Chondrocyte (in vitro differentiated cells): ENCODE measurements around the gene SEPTIN14. TPM values are rescaled to one million over a fixed set of nuclear protein-coding genes. Genes with fewer than 3 reads are reported as not detected.
"Not testable (repeated sequence)": the region's sequence is repeated elsewhere in the genome, so short reads cannot be mapped to it uniquely, and the experiment has no call there.

Source experiments
- DNase-seq: peaks from one replicate; pipeline ENCODE4 v3.0.0; 2021; ENCODE audit warnings: mixed read lengths, low spot score
- H3K27ac Mint-ChIP-seq: one replicate; pipeline ENCODE4 v1.8.0; 2021; ENCODE audit warnings: mild to moderate bottlenecking, moderate library complexity, mixed read lengths; ENCODE audit not compliant: unreplicated experiment
- H3K27me3 Mint-ChIP-seq: 2 replicates; pipeline ENCODE4 v1.8.0; 2021; ENCODE audit warnings: low read depth, mixed read lengths
- H3K36me3 Mint-ChIP-seq: 2 replicates; pipeline ENCODE4 v1.8.0; 2021; ENCODE audit warnings: low read depth, mixed read lengths
- H3K4me1 Mint-ChIP-seq: 2 replicates; pipeline ENCODE4 v1.8.0; 2021; ENCODE audit warnings: low read depth, mild to moderate bottlenecking, mixed read lengths
- H3K4me3 Mint-ChIP-seq: one replicate; pipeline ENCODE4 v1.8.0; 2021; ENCODE audit warnings: mild to moderate bottlenecking, moderate library complexity, mixed read lengths; ENCODE audit not compliant: unreplicated experiment
- H3K9me3 Mint-ChIP-seq: 2 replicates; pipeline ENCODE4 v1.8.0; 2021; ENCODE audit warnings: low read depth, mixed read lengths
- total RNA-seq: library from RNA; stranded (reverse); gene quantifications from 3 replicates; pipeline ENCODE4 v1.2.1, GENCODE V29; 2021
- TF ChIP-seq, protein P1 (sequence below): fragments of 200-600 bp; sonication (generic); IDR thresholded peaks from 2 replicates; pipeline ENCODE4 v1.5.0; 2021; ENCODE audit warnings: antibody characterized with exemption, mild to moderate bottlenecking, moderate library complexity

SEPTIN14 gene
- total RNA-seq, 1 donor from 2014 or later: not detected

DNA sequence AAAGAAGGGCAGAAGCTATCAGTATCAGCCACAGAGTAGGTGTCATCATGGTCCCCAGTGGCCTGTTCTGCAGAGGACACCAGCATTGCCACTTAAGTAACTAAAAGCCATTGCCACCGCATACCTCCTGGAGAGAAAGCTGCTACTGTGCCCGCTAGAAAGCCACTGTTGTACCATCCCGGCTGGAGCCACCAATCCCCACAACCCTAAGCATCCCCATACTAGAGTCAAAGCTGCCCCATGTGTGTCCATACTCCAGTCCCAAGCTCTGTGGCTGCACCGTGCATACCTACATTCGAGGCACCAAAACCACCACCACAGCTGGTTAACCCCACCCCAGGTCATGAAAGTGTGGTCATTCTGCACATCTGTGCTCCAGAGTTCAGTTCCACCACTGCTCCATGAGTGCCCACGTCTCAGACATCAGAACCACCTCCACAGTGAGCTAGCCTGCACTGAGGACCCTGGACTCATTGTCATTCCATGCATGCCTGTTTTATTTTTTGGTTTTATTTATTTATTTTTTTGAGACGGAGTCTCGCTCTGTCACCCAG lies 9.5 kb upstream of the SEPTIN14 start:
- Mint-ChIP-seq H3K4me3 (no peak overlapping the region), H3K9me3 (no peaks in the 10 kb centered on the region), H3K27ac (no peak overlapping the region), H3K4me1 (no peaks in the 10 kb centered on the region), H3K27me3 (no peaks in the 10 kb centered on the region), H3K36me3 (no peaks in the 10 kb centered on the region)
- DNase-seq: no peak
- TF ChIP-seq, protein P1, sequence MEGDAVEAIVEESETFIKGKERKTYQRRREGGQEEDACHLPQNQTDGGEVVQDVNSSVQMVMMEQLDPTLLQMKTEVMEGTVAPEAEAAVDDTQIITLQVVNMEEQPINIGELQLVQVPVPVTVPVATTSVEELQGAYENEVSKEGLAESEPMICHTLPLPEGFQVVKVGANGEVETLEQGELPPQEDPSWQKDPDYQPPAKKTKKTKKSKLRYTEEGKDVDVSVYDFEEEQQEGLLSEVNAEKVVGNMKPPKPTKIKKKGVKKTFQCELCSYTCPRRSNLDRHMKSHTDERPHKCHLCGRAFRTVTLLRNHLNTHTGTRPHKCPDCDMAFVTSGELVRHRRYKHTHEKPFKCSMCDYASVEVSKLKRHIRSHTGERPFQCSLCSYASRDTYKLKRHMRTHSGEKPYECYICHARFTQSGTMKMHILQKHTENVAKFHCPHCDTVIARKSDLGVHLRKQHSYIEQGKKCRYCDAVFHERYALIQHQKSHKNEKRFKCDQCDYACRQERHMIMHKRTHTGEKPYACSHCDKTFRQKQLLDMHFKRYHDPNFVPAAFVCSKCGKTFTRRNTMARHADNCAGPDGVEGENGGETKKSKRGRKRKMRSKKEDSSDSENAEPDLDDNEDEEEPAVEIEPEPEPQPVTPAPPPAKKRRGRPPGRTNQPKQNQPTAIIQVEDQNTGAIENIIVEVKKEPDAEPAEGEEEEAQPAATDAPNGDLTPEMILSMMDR: no peak

DNA sequence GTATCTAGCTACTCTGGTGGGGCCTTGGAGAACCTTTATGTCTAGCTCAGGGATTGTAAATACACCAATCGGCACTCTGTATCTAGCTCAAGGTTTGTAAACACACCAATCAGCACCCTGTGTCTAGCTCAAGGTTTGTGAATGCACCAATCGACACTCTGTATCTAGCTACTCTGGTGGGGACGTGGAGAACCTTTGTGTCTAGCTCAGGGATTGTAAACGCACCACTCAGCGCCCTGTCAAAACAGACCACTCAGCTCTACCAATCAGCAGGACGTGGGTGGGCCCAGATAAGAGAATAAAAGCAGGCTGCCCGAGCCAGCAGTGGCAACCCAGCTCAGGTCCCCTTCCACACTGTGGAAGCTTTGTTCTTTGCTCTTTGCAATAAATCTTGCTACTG lies 6.4 kb upstream of the SEPTIN14 start:
- not testable (repeated sequence) for H3K9me3 Mint-ChIP-seq, DNase-seq, H3K4me1 Mint-ChIP-seq, H3K4me3 Mint-ChIP-seq, H3K27me3 Mint-ChIP-seq, H3K27ac Mint-ChIP-seq, H3K36me3 Mint-ChIP-seq

DNA sequence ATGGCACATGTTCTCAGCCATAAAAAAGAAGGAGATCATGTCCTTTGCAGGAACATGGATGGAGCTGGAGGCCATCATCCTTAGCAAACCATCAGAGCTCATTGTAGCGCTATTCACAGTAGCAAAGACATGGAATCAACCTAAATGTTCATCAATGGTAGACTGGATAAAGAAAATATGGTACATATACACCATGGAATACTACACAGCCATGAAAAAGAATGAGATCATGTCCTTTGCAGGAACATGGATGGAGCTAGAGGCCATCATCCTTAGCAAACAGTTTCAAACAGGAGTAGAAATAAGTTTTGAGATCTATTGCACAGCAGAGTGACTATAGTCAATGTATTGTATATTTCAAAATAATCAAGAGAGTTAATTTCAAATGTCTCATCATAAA lies 17.4 kb downstream of the SEPTIN14 start:
- H3K4me1 Mint-ChIP-seq, DNase-seq: not testable (repeated sequence)

DNA sequence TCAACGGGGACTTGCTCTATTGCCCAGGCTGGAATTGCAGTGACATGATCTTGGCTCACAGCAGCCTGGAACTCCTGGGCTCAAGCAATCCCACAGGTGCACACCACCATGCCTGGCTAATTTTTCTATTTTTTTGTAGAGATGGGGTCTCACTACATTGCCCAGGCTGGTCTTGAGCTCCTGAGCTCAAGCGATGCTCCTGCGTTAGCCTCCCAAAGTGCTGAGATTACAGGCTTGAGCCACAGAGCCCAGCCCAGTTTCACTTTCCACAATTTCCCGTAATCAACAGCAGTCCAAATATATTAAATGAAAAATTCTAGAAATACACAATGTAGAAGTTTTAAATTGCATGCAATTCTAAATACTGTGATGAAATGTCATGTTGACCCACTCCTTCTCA lies 24.0 kb downstream of the SEPTIN14 start:
- H3K36me3 Mint-ChIP-seq: no peaks in the 10 kb centered on the region
- no peaks in the 10 kb centered on the region for H3K27me3 Mint-ChIP-seq
- H3K4me1 Mint-ChIP-seq: no peaks in the 10 kb centered on the region
- no peak overlapping the region for H3K4me3 Mint-ChIP-seq
- TF ChIP-seq, protein P1: no peak
- no peaks in the 10 kb centered on the region for H3K9me3 Mint-ChIP-seq
- DNase-seq: no peak
- H3K27ac Mint-ChIP-seq: no peak overlapping the region

More for the DNA sequence above, 17.4 kb downstream of the SEPTIN14 start:
- H3K27me3 Mint-ChIP-seq, H3K27ac Mint-ChIP-seq, H3K4me3 Mint-ChIP-seq, H3K36me3 Mint-ChIP-seq, H3K9me3 Mint-ChIP-seq: not testable (repeated sequence)

DNA sequence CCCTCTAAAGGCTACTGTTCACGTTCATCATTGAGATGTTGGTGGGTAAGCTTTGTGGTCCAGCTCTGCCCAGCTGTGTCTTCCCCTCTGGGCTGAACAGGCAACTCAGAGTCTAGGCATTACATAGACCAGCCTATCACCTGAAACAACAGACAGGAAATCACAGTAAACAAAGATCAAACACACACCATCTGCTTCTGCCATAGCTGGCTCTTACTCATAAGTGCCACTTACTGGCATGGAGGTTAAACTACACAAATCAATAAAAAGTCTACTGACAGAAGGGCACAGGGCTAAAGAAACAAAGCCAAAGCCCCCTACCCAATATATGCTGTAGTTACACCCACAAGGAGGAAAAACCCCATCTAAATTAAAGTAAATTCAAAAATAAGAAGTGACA lies 35.0 kb downstream of the SEPTIN14 start:
- Mint-ChIP-seq H3K36me3 (no peaks in the 10 kb centered on the region), H3K9me3 (peaks cover 51% of the 10 kb centered on the region), H3K4me1 (no peaks in the 10 kb centered on the region), H3K4me3 (no peak overlapping the region), H3K27me3 (no peaks in the 10 kb centered on the region), H3K27ac (no peak overlapping the region)
- DNase-seq: no peak
- TF ChIP-seq, protein P1: no peak

DNA sequence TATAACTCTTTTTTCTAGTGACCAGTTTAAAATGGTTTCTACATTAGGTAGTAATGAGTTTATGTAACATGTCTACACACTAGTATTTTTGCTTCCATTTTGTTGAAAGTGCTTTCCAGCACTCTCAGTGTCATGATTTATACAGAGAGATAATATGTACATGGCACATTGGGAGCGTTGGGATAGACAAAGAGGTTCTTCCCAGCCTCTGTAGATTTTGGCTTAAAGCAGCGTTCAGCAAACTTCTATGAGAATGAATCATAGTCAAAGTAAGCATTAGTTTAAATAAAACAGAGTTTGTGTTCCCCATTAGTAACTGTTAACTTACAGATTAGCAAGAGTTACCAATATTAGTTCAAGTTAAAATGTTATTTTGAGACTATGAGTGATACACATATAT lies 43.9 kb downstream of the SEPTIN14 start:
- no peaks in the 10 kb centered on the region for H3K36me3 Mint-ChIP-seq
- H3K4me3 Mint-ChIP-seq: no peak overlapping the region
- no peak for DNase-seq
- H3K27ac Mint-ChIP-seq: no peak overlapping the region
- peaks cover 39% of the 10 kb centered on the region for H3K9me3 Mint-ChIP-seq
- no peaks in the 10 kb centered on the region for H3K4me1 Mint-ChIP-seq
- no peaks in the 10 kb centered on the region for H3K27me3 Mint-ChIP-seq
- TF ChIP-seq, protein P1: no peak

DNA sequence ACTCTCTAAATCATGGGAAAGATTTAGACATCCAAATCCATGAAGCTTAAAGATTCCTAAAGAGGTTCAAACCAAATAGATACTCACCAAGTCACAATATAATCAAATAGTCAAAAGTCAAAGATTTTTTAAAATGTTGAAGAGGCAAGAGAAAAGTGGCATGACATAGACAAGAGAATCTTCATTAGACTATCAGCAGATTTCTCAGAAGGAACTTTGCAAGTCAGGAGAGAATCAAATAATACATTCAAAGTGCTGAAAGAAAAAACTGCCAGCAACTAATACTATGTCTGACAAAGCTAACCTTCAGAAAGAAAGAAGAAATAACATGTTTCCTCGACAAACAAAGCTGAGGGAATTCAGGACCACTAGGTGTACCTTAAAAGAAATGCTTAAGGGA lies 65.3 kb downstream of the SEPTIN14 start:
- not testable (repeated sequence) for H3K27ac Mint-ChIP-seq, H3K27me3 Mint-ChIP-seq, H3K36me3 Mint-ChIP-seq, H3K4me3 Mint-ChIP-seq, DNase-seq, H3K4me1 Mint-ChIP-seq
- peaks cover 21% of the 10 kb centered on the region for H3K9me3 Mint-ChIP-seq
